ENCODE results near the gene AGAP3. TPM values are rescaled to one million over a fixed set of nuclear protein-coding genes. Genes with fewer than 3 reads are reported as not detected.

Gene AGAP3
- total RNA-seq, 4 donors from 2014 or later, result 68.6 to 100 (median 72.2) TPM

GRCh38 chr7:151122796-151123157, 36.5 kb downstream of the AGAP3 start:
- H3K4me1 ChIP-seq, result peaks cover 18 to 42% (median 20%) of the 10 kb centered on the region in 3 donors
- peaks cover 30 to 91% (median 53%) of the 10 kb centered on the region in 3 donors for H3K36me3 ChIP-seq
- intact Hi-C loops (cut with DNase I), result loop anchor here (5.0 kb wide), 1 partner anchor 50 kb away; no protein-coding TSS in a partner anchor
- TF ChIP-seq POLR2A (IDR thresholded peaks at IDR 0.05) (no peak), CTCF (IDR thresholded peaks at IDR 0.05) (no peak)
- no peaks in the 10 kb centered on the region for H3K9me3 ChIP-seq
- no peaks in the 10 kb centered on the region for H3K27me3 ChIP-seq
- no peak overlapping the region for H3K27ac ChIP-seq
- no peak overlapping the region for H3K4me3 ChIP-seq
- 89% methylated on average over 25 of the region's 29 CpGs; no CpG with 5 or more reads in 1 of the 2 donors for WGBS, 2 donors
- DNase-seq, result no peak

- intact Hi-C loops (cut with DNase I), result loop anchor here (5.0 kb wide), 1 partner anchor 49 kb away; no protein-coding TSS in a partner anchor
- TF ChIP-seq CTCF (IDR thresholded peaks at IDR 0.05) (no peak), POLR2A (IDR thresholded peaks at IDR 0.05) (no peak)
- Histone ChIP-seq H3K27ac (no peak overlapping the region), H3K4me3 (no peak overlapping the region), H3K9me3 (no peaks in the 10 kb centered on the region), H3K4me1 (peaks cover 18 to 38% (median 20%) of the 10 kb centered on the region in 3 donors), H3K36me3 (peaks cover 28 to 91% (median 52%) of the 10 kb centered on the region in 3 donors), H3K27me3 (no peaks in the 10 kb centered on the region)
- no peak for DNase-seq
- 94 to 96% methylated on average over 13 to 35 of the region's 50 CpGs for WGBS, 2 donors
Measured at GRCh38 chr7:151123158-151123821, 37.0 kb downstream of the AGAP3 start.

GRCh38 chr7:151123822-151124464, 37.7 kb downstream of the AGAP3 start:
- no peak overlapping the region for H3K27ac ChIP-seq
- no peaks in the 10 kb centered on the region for H3K9me3 ChIP-seq
- H3K4me1 ChIP-seq, result peaks cover 18 to 38% (median 20%) of the 10 kb centered on the region in 3 donors
- DNase-seq, result peak; percentile 17
- H3K27me3 ChIP-seq, result no peaks in the 10 kb centered on the region
- H3K36me3 ChIP-seq, result peaks cover 28 to 91% (median 52%) of the 10 kb centered on the region in 3 donors
- 7% methylated on average over 3 of the region's 24 CpGs; no CpG with 5 or more reads in 1 of the 2 donors for WGBS, 2 donors
- no peak overlapping the region for H3K4me3 ChIP-seq
- intact Hi-C loops (cut with DNase I), result loop anchor here (5.0 kb wide), 1 partner anchor 48 kb away; no protein-coding TSS in a partner anchor
- TF ChIP-seq CTCF (IDR thresholded peaks at IDR 0.05) (peak; percentile 90 to 99 (median 96)), POLR2A (IDR thresholded peaks at IDR 0.05) (no peak)

GRCh38 chr7:151124481-151124880, 38.2 kb downstream of the AGAP3 start:
- H3K4me3 ChIP-seq, result no peak overlapping the region
- no peak overlapping the region for H3K27ac ChIP-seq
- no peaks in the 10 kb centered on the region for H3K9me3 ChIP-seq
- H3K36me3 ChIP-seq, result peaks cover 28 to 91% (median 51%) of the 10 kb centered on the region in 3 donors
- TF ChIP-seq CTCF (IDR thresholded peaks at IDR 0.05), result no peak
- TF ChIP-seq POLR2A (IDR thresholded peaks at IDR 0.05), result no peak
- intact Hi-C loops (cut with DNase I), result loop anchor here (5.0 kb wide), 1 partner anchor 48 kb away; no protein-coding TSS in a partner anchor
- DNase-seq, result no peak
- H3K4me1 ChIP-seq, result peaks cover 18 to 38% (median 20%) of the 10 kb centered on the region in 3 donors
- H3K27me3 ChIP-seq, result no peaks in the 10 kb centered on the region
- WGBS, 2 donors, result 75 to 86% methylated on average over 2 to 4 of the region's 7 CpGs

Measured in esophagus squamous epithelium (tissue), 5 donors.